C1 segment of cervical spinal cord (tissue), 14 donors: ENCODE measurements around the gene SYNPO.

ENCODE experiments used
- DNase-seq, 14 donors: peaks; one replicate each; lab custom pipeline; 2025; lab: John Stamatoyannopoulos, UW

Gene SYNPO

GRCh38 chr5:150689120-150689519, 48.7 kb downstream of the SYNPO start:
- DNase-seq = no peak

- no peak for DNase-seq
Observed at GRCh38 chr5:150690760-150691159, 50.3 kb downstream of the SYNPO start.

GRCh38 chr5:150692276-150692675, 51.8 kb downstream of the SYNPO start:
- no peak for DNase-seq

- DNase-seq = no peak
Observed at GRCh38 chr5:150694612-150695011, 54.2 kb downstream of the SYNPO start.

GRCh38 chr5:150700246-150700593, 59.8 kb downstream of the SYNPO start:
- peak in 1 of 14 donors; percentile 31 for DNase-seq

- peak; percentile 51 to 96 (median 88) for DNase-seq
Observed at GRCh38 chr5:150700594-150701377, 60.3 kb downstream of the SYNPO start, which contains the start of gene RBM22. Gene RBM22, minus strand, starts transcription at chr5:150701062. Its CDS starts 77 bp downstream, at chr5:150700985.

GRCh38 chr5:150703762-150704161, 63.3 kb downstream of the SYNPO start:
- DNase-seq = no peak

GRCh38 chr5:150706776-150707390, 66.4 kb downstream of the SYNPO start:
- DNase-seq = no peak
